Spleen (tissue), 7 donors: ENCODE data around the gene PTGES.

ENCODE experiments used
- POLR2AphosphoS5 ChIP-seq, 3 donors: sonication (generic); formaldehyde crosslinking; IDR thresholded peaks; one replicate each; pipeline ENCODE4 v1.5.1; 2017; ENCODE audit warnings: antibody characterized with exemption in 3 of 3
- TF ChIP-seq, protein P1 (sequence below), 11 experiments: fragments of 200-600 bp in 7 of 11; fragments of 450-650 bp in 4 of 11; sonication (generic) in 4 of 11; IDR thresholded peaks in 8 of 11; conservative IDR thresholded peaks in 3 of 11; 1 replicate in 7 of 11; 2 replicates in 4 of 11; pipeline versions ENCODE4 v1.4.0 to v1.8.0; 2016 to 2021; ENCODE audit warnings: antibody characterized with exemption in 11 of 11, inconsistent platforms in 4 of 11, mild to moderate bottlenecking in 1 of 11
- donor health status: DM: no; HTN: no; CAD: no; lungs with moderate emphysema.
- donor health status: DM: no; HTN: no; CAD: no.
- donor health status: DM: no; HTN: no; CAD: no.

DNA sequence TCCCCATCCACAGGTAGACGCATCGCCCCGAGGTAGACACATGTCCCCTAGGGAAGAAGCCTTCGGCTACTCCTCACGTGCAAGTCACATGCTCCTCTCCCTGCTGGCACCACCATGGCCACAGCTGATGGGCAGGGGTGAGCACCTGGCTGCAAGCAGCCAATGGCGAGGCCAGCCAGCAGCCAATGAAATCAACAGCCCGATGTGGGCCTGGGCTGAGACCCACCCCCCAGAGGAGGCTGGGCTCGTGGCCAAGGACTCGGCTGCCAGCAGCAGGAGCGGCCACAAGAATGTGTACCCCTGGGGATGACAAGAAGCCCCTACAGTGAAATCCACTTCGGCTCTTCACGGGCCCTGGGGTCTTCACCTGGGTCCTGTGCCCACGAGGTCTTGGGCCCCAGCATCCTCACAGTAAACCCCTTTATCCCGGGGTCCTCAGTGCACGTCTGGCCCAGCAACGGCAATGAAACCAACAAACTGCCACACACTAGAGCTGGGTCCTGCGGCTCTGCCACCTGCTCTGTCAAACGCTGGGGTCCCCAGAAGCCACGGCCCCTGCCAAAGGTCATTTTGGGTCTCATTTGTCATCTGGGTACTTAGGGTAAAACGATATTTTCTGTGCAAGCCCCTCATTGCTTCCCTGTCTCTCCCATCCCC lies 22.1 kb upstream of the PTGES start:
- TF ChIP-seq, protein P1, sequence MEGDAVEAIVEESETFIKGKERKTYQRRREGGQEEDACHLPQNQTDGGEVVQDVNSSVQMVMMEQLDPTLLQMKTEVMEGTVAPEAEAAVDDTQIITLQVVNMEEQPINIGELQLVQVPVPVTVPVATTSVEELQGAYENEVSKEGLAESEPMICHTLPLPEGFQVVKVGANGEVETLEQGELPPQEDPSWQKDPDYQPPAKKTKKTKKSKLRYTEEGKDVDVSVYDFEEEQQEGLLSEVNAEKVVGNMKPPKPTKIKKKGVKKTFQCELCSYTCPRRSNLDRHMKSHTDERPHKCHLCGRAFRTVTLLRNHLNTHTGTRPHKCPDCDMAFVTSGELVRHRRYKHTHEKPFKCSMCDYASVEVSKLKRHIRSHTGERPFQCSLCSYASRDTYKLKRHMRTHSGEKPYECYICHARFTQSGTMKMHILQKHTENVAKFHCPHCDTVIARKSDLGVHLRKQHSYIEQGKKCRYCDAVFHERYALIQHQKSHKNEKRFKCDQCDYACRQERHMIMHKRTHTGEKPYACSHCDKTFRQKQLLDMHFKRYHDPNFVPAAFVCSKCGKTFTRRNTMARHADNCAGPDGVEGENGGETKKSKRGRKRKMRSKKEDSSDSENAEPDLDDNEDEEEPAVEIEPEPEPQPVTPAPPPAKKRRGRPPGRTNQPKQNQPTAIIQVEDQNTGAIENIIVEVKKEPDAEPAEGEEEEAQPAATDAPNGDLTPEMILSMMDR (IDR thresholded peaks at IDR 0.05 in 8 of 11, conservative IDR thresholded peaks at IDR 0.05 in 3 of 11): no peak
- no peak for TF ChIP-seq POLR2AphosphoS5 (IDR thresholded peaks at IDR 0.05)
